WTC11 (cell line): ENCODE results near the gene RGL4.
"Not testable (repeated sequence)": the region's sequence is repeated elsewhere in the genome, so short reads cannot be mapped to it uniquely, and the experiment has no call there.

Source experiments
- CTCF ChIP-seq: fragments of 200-600 bp; IDR thresholded peaks from 2 replicates; pipeline ENCODE4 v1.8.0; 2022; ENCODE audit warnings: antibody characterized with exemption
- E2F4 ChIP-seq: sonication (generic); formaldehyde crosslinking; IDR thresholded peaks from 2 replicates; pipeline ENCODE4 v1.8.1; 2022; ENCODE audit warnings: low read depth, mild to moderate bottlenecking, moderate library complexity, missing genetic modification reagents, borderline replicate concordance
- IRF2 ChIP-seq: sonication (generic); formaldehyde crosslinking; IDR thresholded peaks from 2 replicates; pipeline ENCODE4 v1.8.0; 2022; ENCODE audit warnings: low read depth, missing genetic modification reagents, borderline replicate concordance
- MYBL2 ChIP-seq: sonication (generic); formaldehyde crosslinking; IDR thresholded peaks from 2 replicates; pipeline ENCODE4 v1.8.1; 2023; ENCODE audit warnings: mild to moderate bottlenecking, moderate library complexity, missing genetic modification reagents
- NR3C1 ChIP-seq: sonication (generic); formaldehyde crosslinking; conservative IDR thresholded peaks from 2 replicates; pipeline ENCODE4 v1.8.1; 2023; ENCODE audit warnings: low read depth, mild to moderate bottlenecking, missing genetic modification reagents
- TF ChIP-seq, protein P1 (sequence below): sonication (generic); formaldehyde crosslinking; IDR thresholded peaks from 2 replicates; pipeline ENCODE4 v1.8.1; 2023; ENCODE audit warnings: mild to moderate bottlenecking, moderate library complexity, missing genetic modification reagents

- TF ChIP-seq NR3C1; CTCF; MYBL2 (CRISPR knock-in tag); E2F4; IRF2 (CRISPR knock-in tag): not testable (repeated sequence)
- TF ChIP-seq, protein P1, sequence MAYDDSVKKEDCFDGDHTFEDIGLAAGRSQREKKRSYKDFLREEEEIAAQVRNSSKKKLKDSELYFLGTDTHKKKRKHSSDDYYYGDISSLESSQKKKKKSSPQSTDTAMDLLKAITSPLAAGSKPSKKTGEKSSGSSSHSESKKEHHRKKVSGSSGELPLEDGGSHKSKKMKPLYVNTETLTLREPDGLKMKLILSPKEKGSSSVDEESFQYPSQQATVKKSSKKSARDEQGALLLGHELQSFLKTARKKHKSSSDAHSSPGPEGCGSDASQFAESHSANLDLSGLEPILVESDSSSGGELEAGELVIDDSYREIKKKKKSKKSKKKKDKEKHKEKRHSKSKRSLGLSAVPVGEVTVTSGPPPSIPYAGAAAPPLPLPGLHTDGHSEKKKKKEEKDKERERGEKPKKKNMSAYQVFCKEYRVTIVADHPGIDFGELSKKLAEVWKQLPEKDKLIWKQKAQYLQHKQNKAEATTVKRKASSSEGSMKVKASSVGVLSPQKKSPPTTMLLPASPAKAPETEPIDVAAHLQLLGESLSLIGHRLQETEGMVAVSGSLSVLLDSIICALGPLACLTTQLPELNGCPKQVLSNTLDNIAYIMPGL (CRISPR knock-in tag), result not testable (repeated sequence)
Observed at GRCh38 chr22:23674886-23675501, 15.8 kb upstream of the RGL4 start.
